K562 (cell line): ENCODE measurements around the gene ARHGAP11B.
"Not testable (repeated sequence)": the region's sequence is repeated elsewhere in the genome, so short reads cannot be mapped to it uniquely, and the experiment has no call there.

Experiments used
- ATAC-seq: fragments of 200-7000 bp; cut with Tn5 transposase; 3 replicates; pipeline ENCODE4 v1.9.1; 2020; ENCODE audit warnings: moderate library complexity
- BruUV-seq: library from RNA; stranded (reverse); fragments of 400-500 nt; replicated peaks from 2 replicates; lab custom pipeline; 2021; lab: Mats Ljungman, UMichigan
- CTCF ChIA-PET: fragments of 300-600 bp; formaldehyde crosslinking; extraction: SDS; loops from one replicate; lab custom pipeline; 2021; ENCODE audit warnings: low intra/inter-chr PET ratio; lab: Yijun Ruan, JAX
- POLR2A ChIA-PET: fragments of 300-600, 350-650 bp; sonication (Branson Sonifier 250); formaldehyde crosslinking; extraction: SDS; loops from one replicate; lab custom pipeline; 2021; ENCODE audit warnings: antibody characterized with exemption, inconsistent platforms; lab: Yijun Ruan, JAX
- DNase-seq, 4 experiments: peaks; one replicate each; pipeline versions ENCODE4 v3.0.0 to v3.0.0-alpha.2; 2011 to 2018; ENCODE audit warnings: low spot score in 3 of 4, mixed read lengths in 3 of 4; ENCODE audit errors: extremely low read depth in 1 of 4
- FAIRE-seq: peaks from 2 replicates; lab custom pipeline; 2011; peaks lifted over from hg19 to GRCh38; lab: Jason Lieb, UNC
- H2AFZ ChIP-seq: 2 replicates; pipeline ENCODE4 v1.6.0; 2011; ENCODE audit warnings: low read depth, low read length, control low read depth, inconsistent platforms
- H3K27ac ChIP-seq: fragments of 200-600 bp; 3 replicates; pipeline ENCODE4 v1.8.0; 2011; ENCODE audit warnings: low read depth, mild to moderate bottlenecking, control low read depth, inconsistent platforms, low read length, moderate library complexity, mixed read lengths; ENCODE audit errors: extremely low read depth
- H3K27me3 ChIP-seq, 2 experiments: fragments of 300-600 bp in 1 of 2; 2 replicates in 1 of 2; 3 replicates in 1 of 2; pipeline versions ENCODE4 v1.6.0 to v1.8.0; 2011; ENCODE audit warnings: inconsistent platforms in 2 of 2, low read length in 2 of 2, mild to moderate bottlenecking in 1 of 2, mixed read lengths in 1 of 2, moderate library complexity in 1 of 2; ENCODE audit not compliant: control insufficient read depth in 2 of 2, insufficient read depth in 2 of 2
- H3K36me3 ChIP-seq: fragments of 300-600 bp; 3 replicates; pipeline ENCODE4 v1.8.0; 2011; ENCODE audit warnings: mild to moderate bottlenecking, low read length, inconsistent platforms; ENCODE audit not compliant: control insufficient read depth, insufficient read depth
- H3K4me1 ChIP-seq, 2 experiments: fragments of 200-600 bp in 1 of 2; replicated peaks in 1 of 2; 2 replicates in 1 of 2; 3 replicates in 1 of 2; pipeline versions ENCODE4 v1.5.1 to v1.8.0; 2011; ENCODE audit warnings: inconsistent platforms in 2 of 2, low read length in 2 of 2, mild to moderate bottlenecking in 1 of 2, mixed read lengths in 1 of 2, moderate library complexity in 1 of 2; ENCODE audit not compliant: control insufficient read depth in 2 of 2, insufficient read depth in 2 of 2
- H3K4me2 ChIP-seq: 2 replicates; pipeline ENCODE4 v1.6.1; 2011; ENCODE audit warnings: low read length, control low read depth, inconsistent platforms, mixed read lengths; ENCODE audit not compliant: insufficient read depth
- H3K4me3 ChIP-seq: fragments of 200-600 bp; sonication (generic), shearing (Covaris generic); 2 replicates; pipeline ENCODE4 v1.5.1; 2016; ENCODE audit warnings: control low read depth, inconsistent platforms
- H3K79me2 ChIP-seq: fragments of 200-600 bp; 3 replicates; pipeline ENCODE4 v1.8.0; 2011; ENCODE audit warnings: low read length, inconsistent platforms; ENCODE audit not compliant: control insufficient read depth, insufficient read depth
- H3K9ac ChIP-seq, 2 experiments: 2 replicates each; pipeline versions ENCODE4 v1.6.0 to v1.6.1; 2011; ENCODE audit warnings: low read depth in 2 of 2, low read length in 2 of 2, control low read depth in 1 of 2, inconsistent platforms in 1 of 2, mild to moderate bottlenecking in 1 of 2, mixed read lengths in 1 of 2; ENCODE audit not compliant: insufficient read depth in 1 of 2
- H3K9me1 ChIP-seq: one replicate; pipeline ENCODE4 v1.6.0; 2011; ENCODE audit warnings: inconsistent platforms, mild to moderate bottlenecking, low read length, moderate library complexity; ENCODE audit not compliant: control insufficient read depth, insufficient read depth
- H3K9me3 ChIP-seq: replicated peaks from 2 replicates; pipeline ENCODE4 v1.5.1; 2011; ENCODE audit warnings: low read depth, low read length, inconsistent platforms; ENCODE audit not compliant: control insufficient read depth, insufficient read depth
- H4K20me1 ChIP-seq: replicated peaks from 2 replicates; pipeline ENCODE4 v1.6.1; 2011; ENCODE audit warnings: low read length, inconsistent platforms, mixed read lengths; ENCODE audit not compliant: control insufficient read depth, insufficient read depth
- CXXC5 ChIP-seq: fragments of 250-450 bp; sonication (Bioruptor Pico); IDR thresholded peaks from 2 replicates; pipeline ENCODE4 v1.8.0; 2022; ENCODE audit warnings: inconsistent platforms, mild to moderate bottlenecking, moderate library complexity
- EGR1 ChIP-seq: fragments of 450-650 bp; conservative IDR thresholded peaks from 2 replicates; pipeline ENCODE4 v1.6.1; 2017; ENCODE audit warnings: mild to moderate bottlenecking
- FOS ChIP-seq: IDR thresholded peaks from 3 replicates; pipeline ENCODE4 v1.6.1; 2011; ENCODE audit not compliant: insufficient read length; ENCODE audit errors: extremely low read depth
- FOXM1 ChIP-seq, 2 experiments: fragments of 450-650 bp in 1 of 2; sonication (generic) in 1 of 2; formaldehyde crosslinking in 1 of 2; IDR thresholded peaks; 2 replicates each; pipeline versions ENCODE4 v1.6.1 to v1.9.0; 2017 to 2022; ENCODE audit warnings: low read depth in 2 of 2, mild to moderate bottlenecking in 2 of 2, missing genetic modification reagents in 1 of 2, moderate library complexity in 1 of 2
- GATAD2B ChIP-seq: fragments of 450-650 bp; IDR thresholded peaks from 2 replicates; pipeline ENCODE4 v1.6.1; 2017; ENCODE audit warnings: mild to moderate bottlenecking, borderline replicate concordance
- HMBOX1 ChIP-seq: sonication (generic); IDR thresholded peaks from 2 replicates; pipeline ENCODE4 v1.6.1; 2016
- JUND ChIP-seq, 2 experiments: IDR thresholded peaks; 2 replicates in 1 of 2; 3 replicates in 1 of 2; pipeline ENCODE4 v1.6.1; 2011; ENCODE audit warnings: borderline replicate concordance in 2 of 2, low read depth in 2 of 2, low read length in 2 of 2, improper control_type of control experiment in 1 of 2, missing biosample characterization in 1 of 2, missing genetic modification characterization in 1 of 2, missing genetic modification reagents in 1 of 2
- KDM5B ChIP-seq: fragments of 200-600 bp; sonication (generic); IDR thresholded peaks from 2 replicates; pipeline ENCODE4 v1.6.1; 2012; ENCODE audit warnings: low read depth, mild to moderate bottlenecking, moderate library complexity, low read length, control low read depth, inconsistent platforms; ENCODE audit not compliant: insufficient replicate concordance
- L3MBTL2 ChIP-seq: fragments of 450-650 bp; IDR thresholded peaks from 2 replicates; pipeline ENCODE4 v1.6.1; 2016; ENCODE audit warnings: mild to moderate bottlenecking, moderate library complexity
- MAX ChIP-seq: sonication (generic); formaldehyde crosslinking; IDR thresholded peaks from 2 replicates; pipeline ENCODE4 v1.9.0; 2022; ENCODE audit warnings: mild to moderate bottlenecking, missing genetic modification reagents
- NEUROD1 ChIP-seq: fragments of 150-350 bp; IDR thresholded peaks from 2 replicates; pipeline ENCODE4 v1.6.1; 2014; ENCODE audit warnings: borderline replicate concordance, low read length, low read depth; ENCODE audit not compliant: partially characterized antibody
- NFRKB ChIP-seq: fragments of 450-650 bp; IDR thresholded peaks from 2 replicates; pipeline ENCODE4 v1.6.1; 2016; ENCODE audit warnings: low read depth
- RBBP5 ChIP-seq: fragments of 200-600 bp; sonication (generic); IDR thresholded peaks from 2 replicates; pipeline ENCODE4 v1.6.1; 2012; ENCODE audit warnings: borderline replicate concordance, mild to moderate bottlenecking, low read length, control low read depth, inconsistent platforms; ENCODE audit not compliant: insufficient read depth, poor library complexity, severe bottlenecking
- ZNF263 ChIP-seq: sonication (generic); formaldehyde crosslinking; IDR thresholded peaks from 2 replicates; pipeline ENCODE4 v1.8.0; 2022; ENCODE audit warnings: mild to moderate bottlenecking, missing genetic modification reagents, borderline replicate concordance
- WGBS: fragments of 100-300 bp; shearing (Covaris generic); methylation state at CpG from one replicate; pipeline ENCODE4 v1.1.6; 2016; ENCODE audit warnings: low coverage, mixed read lengths; ENCODE audit not compliant: insufficient coverage; ENCODE audit errors: missing lambda C conversion rate; 5-methylcytosine and 5-hydroxymethylcytosine counted together
- in situ Hi-C: fragments of 300-500 bp; cut with MboI; formaldehyde crosslinking; loops from 4 replicates; pipeline ENCODE4 v1.15.0; 2018; ENCODE audit warnings: inconsistent platforms, mixed read lengths
- intact Hi-C: fragments of 100-400 bp; cut with micrococcal nuclease; formaldehyde crosslinking; loops from 2 replicates; pipeline ENCODE4 v1.14.2; 2022
- long read RNA-seq, 3 experiments: library from polyadenylated mRNA in 2 of 3; library from RNA in 1 of 3; unstranded in 2 of 3; stranded (forward) in 1 of 3; transcript quantifications; one replicate each; pipeline ENCODE4 v2.0.0, GENCODE V29; 2019 to 2022
- TF ChIP-seq, protein P1 (sequence below): IDR thresholded peaks from 2 replicates; pipeline ENCODE4 v1.6.1; 2011; ENCODE audit warnings: borderline replicate concordance, low read depth, mild to moderate bottlenecking, moderate library complexity, low read length; ENCODE audit not compliant: insufficient read depth, poor library complexity, severe bottlenecking

ARHGAP11B gene
- long read RNA-seq, experiment 1, partial matches to known transcripts, result 3 of 4 reads
- long read RNA-seq, experiment 1, other reads (novel, unspliced or antisense), result 0 of 4 reads
- long read RNA-seq, experiment 2, result 0 reads
- long read RNA-seq, experiment 3, partial matches to known transcripts, result 1 of 3 reads
- long read RNA-seq, experiment 3, other reads (novel, unspliced or antisense), result 2 of 3 reads

DNA sequence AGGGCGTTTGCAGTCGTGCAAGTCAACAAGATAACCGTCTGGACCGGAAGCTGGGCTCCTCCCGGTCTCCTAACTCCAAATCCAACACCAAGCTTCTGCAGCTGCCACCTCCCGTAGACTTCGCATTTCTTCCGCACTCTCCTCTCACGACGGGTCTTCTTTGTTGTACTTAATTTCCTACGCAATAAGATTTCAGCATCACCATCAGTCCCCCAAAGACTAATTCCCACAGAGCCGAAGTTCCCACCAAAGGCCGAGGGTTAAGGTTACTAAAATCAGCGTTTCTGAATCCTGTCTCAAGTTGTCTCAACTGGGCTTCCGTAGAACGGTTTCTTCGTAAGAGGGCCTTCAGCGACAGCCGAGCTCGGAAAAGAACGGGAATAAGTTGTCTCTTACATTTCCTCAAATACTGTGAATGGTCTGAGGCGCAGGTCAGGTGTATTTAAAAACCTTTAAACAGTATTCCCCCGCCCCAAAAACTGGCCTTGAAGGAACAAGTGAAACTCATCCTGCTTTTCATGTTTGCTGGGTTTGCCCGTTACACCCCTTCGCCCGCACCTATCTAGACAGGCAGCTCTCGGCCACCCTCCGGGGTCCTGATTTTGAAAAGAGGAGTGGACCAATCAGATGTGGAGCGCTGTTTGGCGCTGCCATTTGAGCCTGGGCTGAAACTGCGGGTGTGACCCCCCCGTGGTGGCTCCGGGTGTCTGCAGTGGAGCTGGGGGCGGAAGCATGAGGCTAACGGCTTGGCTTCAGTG is at the start of gene ARHGAP11B:
TSS of gene ARHGAP11B (plus strand) at position 693 of the 758 bp plus-strand sequence.
- Histone ChIP-seq H3K27ac (peak within 1 kb of the TSS; percentile 96), H3K4me3 (peak within 1 kb of the TSS; percentile 69), H2AFZ (peak within 1 kb of the TSS; percentile 82), H3K9ac (peak within 1 kb of the TSS; percentile 86 to 95), H3K79me2 (peaks cover 46% of the 10 kb centered on the region), H3K4me2 (peak within 1 kb of the TSS; percentile 85)
- H3K36me3 ChIP-seq; BruUV-seq; H3K27me3 ChIP-seq; intact Hi-C loops; H3K4me1 ChIP-seq; H3K9me3 ChIP-seq; in situ Hi-C loops; H3K9me1 ChIP-seq; CTCF ChIA-PET; H4K20me1 ChIP-seq; TF ChIP-seq JUND (tag; IDR thresholded peaks at IDR 0.05; ENCODE audit: borderline replicate concordance, low read depth, low read length): not testable (repeated sequence)
- peak; percentile 97 for FAIRE-seq
- peak; percentile 96 for ATAC-seq
- under 1% methylated on average over 31 of the region's 35 CpGs for WGBS
- peak; percentile 74 to 98 (median 82) for DNase-seq
- POLR2A ChIA-PET, result interaction anchor here (0.6 kb wide), 2 partner anchors 579 to 740 kb away, joined by 3 read pairs; no protein-coding TSS in a partner anchor
- TF ChIP-seq, protein P1, sequence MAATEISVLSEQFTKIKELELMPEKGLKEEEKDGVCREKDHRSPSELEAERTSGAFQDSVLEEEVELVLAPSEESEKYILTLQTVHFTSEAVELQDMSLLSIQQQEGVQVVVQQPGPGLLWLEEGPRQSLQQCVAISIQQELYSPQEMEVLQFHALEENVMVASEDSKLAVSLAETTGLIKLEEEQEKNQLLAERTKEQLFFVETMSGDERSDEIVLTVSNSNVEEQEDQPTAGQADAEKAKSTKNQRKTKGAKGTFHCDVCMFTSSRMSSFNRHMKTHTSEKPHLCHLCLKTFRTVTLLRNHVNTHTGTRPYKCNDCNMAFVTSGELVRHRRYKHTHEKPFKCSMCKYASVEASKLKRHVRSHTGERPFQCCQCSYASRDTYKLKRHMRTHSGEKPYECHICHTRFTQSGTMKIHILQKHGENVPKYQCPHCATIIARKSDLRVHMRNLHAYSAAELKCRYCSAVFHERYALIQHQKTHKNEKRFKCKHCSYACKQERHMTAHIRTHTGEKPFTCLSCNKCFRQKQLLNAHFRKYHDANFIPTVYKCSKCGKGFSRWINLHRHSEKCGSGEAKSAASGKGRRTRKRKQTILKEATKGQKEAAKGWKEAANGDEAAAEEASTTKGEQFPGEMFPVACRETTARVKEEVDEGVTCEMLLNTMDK, result peak; percentile 5
- TF ChIP-seq HMBOX1 (0 out of 2 replicates have a peak, but pooled peaks have one; percentile 20), MAX (CRISPR knock-in tag) (peak; percentile 33; the same call in 1 of the 2 replicates), KDM5B (peak; percentile 21), NEUROD1 (peak; percentile 26), GATAD2B (peak; percentile 41; the same call in 1 of the 2 replicates), NFRKB (0 out of 2 replicates have a peak, but pooled peaks have one; percentile 35), JUND (IDR thresholded peaks at IDR 0.05; ENCODE audit: borderline replicate concordance, low read depth, low read length) (0 out of 2 replicates have a peak, but pooled peaks have one; percentile 6), FOS (peak; percentile 16), RBBP5 (peak; percentile 37), L3MBTL2 (0 out of 2 replicates have a peak, but pooled peaks have one; percentile 25), EGR1 (peak; percentile 66), FOXM1 (IDR thresholded peaks at IDR 0.05; ENCODE audit: low read depth) (peak; percentile 97), FOXM1 (CRISPR knock-in tag; IDR thresholded peaks at IDR 0.05; ENCODE audit: low read depth) (peak; percentile 67; the same call in 1 of the 2 replicates), ZNF263 (CRISPR knock-in tag) (peak; percentile 15; the same call in 1 of the 2 replicates), CXXC5 (CRISPR knock-in tag) (peak; percentile 67)
